SIG-M5 (cell line): ENCODE data around the gene SNUPN.
"Not testable (repeated sequence)": the region's sequence is repeated elsewhere in the genome, so short reads cannot be mapped to it uniquely, and the experiment has no call there.

ENCODE experiments used
- DNase-seq: peaks from one replicate; lab custom pipeline; 2025; lab: John Stamatoyannopoulos, UW

The SNUPN gene

GRCh38 chr15:75583701-75584100, 41.8 kb downstream of the SNUPN start:
- DNase-seq: no peak

DNA sequence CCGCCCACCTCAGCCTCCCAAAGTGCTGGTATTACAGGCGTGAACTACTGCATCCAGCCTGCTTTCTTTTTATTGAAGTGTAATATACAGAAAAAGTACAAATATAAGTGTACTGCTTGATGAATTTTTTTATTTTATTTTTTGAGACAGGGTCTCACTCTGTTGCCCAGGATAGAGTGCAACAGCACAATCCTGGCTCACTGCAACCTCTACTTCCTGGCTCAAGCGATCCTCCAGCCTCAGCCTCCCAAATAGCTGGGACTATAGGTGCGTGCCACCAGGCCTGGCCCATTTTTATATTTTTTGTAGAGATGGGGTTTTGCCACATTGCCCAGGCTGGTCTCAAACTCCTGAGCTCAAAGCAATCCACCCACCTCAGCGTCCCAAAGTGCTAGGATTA, 42.6 kb downstream of the SNUPN start:
- DNase-seq: not testable (repeated sequence)

- DNase-seq: no peak
Observed at GRCh38 chr15:75578948-75579920, 46.3 kb downstream of the SNUPN start, which contains the start of gene PTPN9. Gene PTPN9 (minus strand): TSS chr15:75579315. CDS start chr15:75578776, 539 bp downstream.

GRCh38 chr15:75578173-75578947, 47.2 kb downstream of the SNUPN start:
- no peak for DNase-seq

GRCh38 chr15:75577401-75578172, 47.9 kb downstream of the SNUPN start:
- peak; percentile 14 for DNase-seq

DNA sequence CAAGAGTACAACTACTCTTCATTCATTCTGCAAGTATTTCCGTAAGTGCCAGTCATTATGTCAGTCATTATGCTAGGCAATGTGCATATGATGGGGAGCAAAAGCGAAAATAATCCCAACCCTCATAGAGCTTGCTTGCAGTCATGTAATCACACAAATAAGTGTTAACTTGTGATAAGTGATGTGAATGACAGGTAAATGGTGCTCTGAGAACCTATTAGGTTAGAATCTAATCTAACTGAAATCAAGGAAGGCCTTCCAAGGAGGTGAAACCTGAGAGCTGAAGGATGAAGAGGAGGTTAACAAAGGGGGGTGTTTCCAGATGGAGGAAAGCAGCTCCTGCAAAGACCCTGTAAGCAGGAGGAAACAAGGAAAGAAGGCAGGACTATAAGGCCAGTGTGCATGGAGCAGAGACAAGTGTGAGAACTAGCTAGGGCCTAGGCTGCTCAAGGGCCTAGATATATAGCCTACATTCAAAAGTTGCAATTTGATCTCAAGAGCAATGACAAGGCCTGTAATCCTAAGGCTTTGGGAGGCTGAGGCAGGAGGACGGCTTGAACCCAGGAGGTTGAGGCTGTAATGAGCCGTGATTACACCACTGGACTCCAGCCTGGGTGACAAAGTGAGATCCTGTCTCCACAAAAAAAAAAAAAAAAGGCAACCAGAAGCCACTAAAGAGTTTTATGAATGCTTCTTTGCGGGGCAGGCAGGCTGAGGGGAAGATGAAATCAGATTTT, 51.7 kb downstream of the SNUPN start:
- no peak for DNase-seq

GRCh38 chr15:75570126-75570845, 55.2 kb downstream of the SNUPN start:
- DNase-seq: no peak

DNA sequence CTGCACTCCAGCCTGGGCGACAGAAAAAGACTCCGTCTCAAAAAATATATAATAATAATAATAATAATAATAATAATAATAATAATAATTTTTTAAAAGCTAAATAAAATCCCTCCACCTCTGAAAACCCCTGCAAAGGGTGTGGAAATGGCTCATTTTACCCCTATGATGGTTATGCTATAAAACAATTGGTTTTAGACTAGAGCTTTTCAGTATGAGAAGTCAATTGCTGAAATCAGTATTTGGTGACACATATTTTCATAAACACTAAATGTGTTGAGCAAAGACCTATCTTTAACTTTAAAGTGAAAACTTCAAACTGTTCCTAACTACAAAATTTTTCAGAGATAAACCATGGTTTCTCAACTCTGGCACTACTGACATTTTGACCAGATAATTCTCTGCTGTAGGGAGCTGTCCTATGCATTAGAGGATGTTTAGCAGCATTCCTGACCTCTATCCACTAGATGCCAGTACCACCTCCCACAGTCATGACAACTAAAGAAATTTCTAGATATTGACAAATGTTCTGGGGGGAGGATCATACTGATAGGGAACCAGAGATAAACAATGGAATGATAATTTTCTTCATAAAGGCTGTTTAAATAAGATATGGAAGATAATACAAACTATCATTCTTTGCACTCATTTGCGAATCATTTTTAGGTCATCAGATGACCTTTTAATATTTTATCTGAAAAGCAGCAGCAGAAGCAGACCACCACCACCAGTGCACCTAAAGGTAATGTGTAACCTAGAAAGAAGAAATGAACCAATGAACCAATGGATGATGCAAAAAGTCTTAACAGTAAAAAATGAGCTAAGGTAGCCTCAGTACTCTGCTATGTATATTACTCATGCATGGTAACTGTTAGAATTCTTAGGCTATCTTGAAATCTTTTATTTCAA, 60.2 kb downstream of the SNUPN start:
- no peak for DNase-seq

- DNase-seq: no peak
Observed at GRCh38 chr15:75561888-75562287, 63.6 kb downstream of the SNUPN start.

DNA sequence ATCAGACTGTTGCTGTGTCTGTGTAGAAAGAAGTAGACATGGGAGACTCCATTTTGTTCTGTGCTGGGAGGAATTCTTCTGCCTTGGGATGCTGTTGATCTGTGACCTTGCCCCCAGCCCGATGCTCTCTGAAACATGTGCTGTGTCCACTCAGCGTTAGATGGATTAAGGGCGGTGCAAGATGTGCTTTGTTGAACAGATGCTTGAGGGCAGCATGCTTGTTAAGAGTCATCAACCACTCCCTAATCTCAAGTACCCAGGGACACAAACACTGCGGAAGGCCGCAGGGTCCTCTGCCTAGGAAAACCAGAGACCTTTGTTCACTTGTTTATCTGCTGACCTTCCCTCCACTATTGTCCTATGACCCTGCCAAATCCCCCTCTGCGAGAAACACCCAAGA, 66.2 kb downstream of the SNUPN start:
- not testable (repeated sequence) for DNase-seq

DNA sequence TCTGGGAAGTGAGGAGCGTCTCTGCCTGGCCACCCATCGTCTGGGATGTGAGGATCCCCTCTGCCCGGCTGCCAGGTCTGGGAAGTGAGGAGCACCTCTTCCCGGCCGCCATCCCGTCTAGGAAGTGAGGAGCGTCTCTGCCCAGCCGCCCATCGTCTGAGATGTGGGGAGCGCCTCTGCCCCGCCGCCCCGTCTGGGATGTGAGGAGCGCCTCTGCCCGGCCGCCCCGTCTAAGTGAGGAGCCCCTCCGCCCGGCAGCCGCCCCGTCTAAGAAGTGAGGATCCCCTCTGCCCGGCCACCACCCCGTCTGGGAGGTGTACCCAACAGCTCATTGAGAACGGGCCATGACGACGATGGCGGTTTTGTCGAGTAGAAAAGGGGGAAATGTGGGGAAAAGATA, 66.6 kb downstream of the SNUPN start:
- not testable (repeated sequence) for DNase-seq

DNA sequence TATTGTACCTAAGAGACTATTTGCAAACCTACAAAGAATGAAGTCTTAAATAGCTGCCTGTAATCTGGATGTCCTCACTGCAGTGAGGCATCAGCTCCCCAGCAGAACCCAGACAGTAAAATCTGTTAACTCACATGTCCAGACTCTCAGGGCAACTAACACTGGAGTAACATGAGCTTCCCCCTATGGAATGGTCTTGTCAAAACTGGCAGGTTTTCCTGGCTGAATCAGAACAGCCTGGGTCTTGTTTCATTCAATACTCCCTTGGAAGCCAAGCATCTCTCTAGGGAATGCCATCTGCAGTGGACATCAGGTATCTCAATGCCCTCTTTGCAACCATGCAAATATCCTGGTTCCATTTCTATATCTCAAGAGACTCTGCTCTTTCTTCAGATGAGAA, 70.8 kb downstream of the SNUPN start:
- DNase-seq: no peak

DNA sequence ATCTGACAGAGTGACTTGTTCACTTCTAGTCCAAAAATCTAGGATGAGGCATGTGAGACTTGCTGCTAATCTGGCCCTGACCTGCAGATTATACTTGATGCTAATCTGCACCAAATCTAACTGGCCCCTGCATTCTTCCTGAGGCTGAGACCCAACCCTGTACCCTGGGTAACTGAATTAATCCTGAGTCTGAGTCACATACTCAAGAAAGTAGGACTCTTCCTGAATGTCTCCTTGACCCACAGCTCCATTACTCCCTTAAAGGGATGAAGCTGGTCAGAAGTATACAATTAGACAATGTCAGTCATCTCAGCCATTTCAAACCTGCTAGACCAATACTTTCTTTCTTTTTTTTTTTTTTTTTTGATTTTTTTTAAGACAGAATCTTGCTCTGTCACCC, 71.9 kb downstream of the SNUPN start:
- DNase-seq: no peak

GRCh38 chr15:75551091-75551490, 74.4 kb downstream of the SNUPN start:
- DNase-seq: peak; percentile 13
